Hematopoietic multipotent progenitor cell treated with erythropoietin and hydrocortisone succinate and interleukin-3 and kit ligand, for 4 days (in vitro differentiated cells): ENCODE data around the gene NEK5.
"Not testable (repeated sequence)": the region's sequence is repeated elsewhere in the genome, so short reads cannot be mapped to it uniquely, and the experiment has no call there.

Experiments
- DNase-seq: peaks from one replicate; pipeline ENCODE4 v3.0.0-alpha.2; 2015

Gene NEK5

DNA sequence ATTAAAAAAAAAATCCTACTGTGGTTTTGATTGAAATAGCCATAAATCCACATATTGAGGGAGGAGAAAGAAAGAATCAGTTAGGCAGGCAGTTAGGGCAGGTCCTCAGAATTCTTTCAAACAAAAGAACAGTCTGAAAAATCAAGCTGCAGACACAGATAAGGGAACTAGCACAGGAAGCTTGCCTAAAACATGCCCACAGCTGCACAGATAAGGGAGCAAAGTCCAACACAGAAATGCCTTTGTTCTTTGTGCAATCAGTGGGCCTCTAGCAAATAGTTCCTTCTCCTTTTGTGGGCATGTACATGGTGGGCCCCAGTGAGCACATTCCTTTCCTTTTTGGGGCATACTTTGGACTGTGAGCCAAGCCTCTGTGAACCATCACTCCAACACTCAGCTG, 61.6 kb downstream of the NEK5 start:
- peak; percentile 59 for DNase-seq

DNA sequence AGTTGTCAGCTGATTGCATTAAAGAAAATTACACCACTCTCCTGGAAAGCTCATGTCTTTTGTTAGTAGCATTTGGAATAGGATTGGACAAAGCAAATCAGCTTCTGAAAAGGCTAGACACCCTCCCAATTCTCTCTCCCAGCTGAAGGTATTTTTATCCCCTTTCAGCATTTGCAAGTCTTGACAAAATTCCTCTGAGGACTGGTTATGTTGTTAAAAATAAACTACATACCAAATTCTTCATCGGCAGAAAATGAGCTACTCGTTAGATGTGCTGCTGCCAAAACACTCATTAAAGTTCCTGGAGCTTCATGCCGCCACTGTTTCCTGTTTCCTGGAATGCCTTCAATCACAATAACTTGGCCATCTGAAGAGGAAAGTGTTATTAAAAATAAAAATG, 67.3 kb downstream of the NEK5 start:
- DNase-seq = no peak

DNA sequence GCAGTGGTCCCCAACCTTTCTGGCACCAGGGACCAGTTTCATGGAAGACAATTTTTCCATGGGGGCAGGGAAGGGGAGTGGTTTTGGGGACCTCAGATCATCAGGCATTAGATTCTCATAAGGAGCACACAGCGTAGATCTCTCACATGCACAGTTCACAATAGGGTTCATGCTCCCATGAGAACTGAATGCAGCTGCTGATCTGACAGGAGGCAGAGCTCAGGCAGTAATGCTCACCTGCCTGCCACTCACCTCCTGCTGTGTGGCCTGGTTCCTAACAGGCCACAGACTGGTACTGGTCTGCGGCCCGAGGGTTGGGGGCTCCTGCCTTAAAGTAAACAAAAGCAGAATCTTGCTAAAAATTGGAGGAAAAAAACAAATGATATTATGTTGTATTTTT, 67.8 kb downstream of the NEK5 start:
- DNase-seq = not testable (repeated sequence)

DNA sequence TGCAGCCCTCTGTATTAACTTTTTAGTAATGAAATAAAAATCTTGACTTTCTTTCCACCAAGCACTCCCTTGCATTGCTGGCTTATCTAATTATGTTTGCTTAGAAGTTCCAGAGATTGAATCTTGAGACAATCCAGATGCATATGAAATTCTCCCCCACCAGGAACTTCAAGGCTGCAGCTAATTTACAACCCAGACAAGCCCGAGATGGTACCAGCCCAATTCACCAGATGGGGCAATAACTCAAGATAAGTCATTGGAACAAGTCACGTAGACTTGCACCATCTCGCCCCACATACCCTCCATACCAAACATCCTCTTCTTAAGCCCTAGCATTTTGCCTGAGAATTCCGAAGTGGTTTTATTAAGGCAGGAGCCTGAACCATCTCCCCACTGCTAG, 75.4 kb downstream of the NEK5 start:
- no peak for DNase-seq

DNA sequence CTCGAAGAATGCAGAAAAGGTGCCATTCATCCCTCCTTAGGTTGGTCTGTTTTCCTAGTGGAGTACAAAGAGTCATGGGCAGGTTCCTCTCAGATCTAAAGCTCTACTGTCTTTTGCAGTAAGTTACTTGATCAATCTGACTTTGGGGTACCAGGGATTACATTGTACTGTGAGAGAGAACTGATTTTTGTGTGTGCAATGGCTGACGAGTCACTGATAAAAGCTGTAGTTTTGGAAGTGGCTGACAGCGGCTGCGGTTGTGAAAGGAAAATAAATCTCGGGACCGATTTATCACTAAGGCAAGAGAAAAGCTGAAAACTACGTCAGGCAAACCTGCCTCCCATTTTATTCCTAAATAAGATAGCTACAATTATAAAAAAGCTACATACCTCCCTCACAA, 77.5 kb downstream of the NEK5 start:
- DNase-seq = no peak

DNA sequence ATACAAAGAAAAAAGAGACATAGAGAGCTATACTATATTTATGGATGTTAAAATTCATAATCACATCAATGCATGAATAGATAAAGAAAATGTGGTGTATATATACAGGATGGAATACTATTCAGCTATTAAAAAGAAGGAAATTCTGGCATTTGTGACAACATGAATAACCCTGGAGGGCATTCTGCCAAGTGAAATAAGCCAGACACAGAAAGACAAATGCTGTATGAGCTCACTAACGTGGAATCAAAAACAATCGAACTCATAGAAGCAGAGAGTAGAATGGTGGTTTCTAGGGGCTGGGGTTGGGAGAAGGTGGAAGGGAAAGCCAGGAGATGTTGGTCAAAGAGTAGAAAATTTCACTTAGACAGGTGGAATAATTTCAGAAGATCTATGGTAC, 80.4 kb downstream of the NEK5 start:
- DNase-seq = no peak

DNA sequence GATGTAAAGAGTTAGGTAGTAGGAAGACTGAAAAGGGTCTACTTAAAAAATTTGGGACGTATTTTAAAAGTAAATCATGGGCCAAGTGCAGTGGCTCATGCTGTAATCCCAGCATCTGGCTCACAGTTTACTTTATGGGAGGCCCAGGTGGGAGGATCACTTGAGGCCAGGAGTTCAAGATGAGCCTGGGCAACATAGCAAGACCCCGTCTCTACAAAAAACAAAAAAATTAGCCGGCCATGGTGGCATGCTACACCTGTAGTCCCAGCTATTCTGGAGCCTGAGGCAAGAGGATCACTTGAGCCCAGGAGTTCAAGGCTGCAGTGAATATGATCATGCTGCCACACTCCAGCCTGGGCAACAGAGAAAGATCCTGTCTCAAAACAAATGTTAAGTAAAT, 81.4 kb downstream of the NEK5 start:
- DNase-seq = no peak

DNA sequence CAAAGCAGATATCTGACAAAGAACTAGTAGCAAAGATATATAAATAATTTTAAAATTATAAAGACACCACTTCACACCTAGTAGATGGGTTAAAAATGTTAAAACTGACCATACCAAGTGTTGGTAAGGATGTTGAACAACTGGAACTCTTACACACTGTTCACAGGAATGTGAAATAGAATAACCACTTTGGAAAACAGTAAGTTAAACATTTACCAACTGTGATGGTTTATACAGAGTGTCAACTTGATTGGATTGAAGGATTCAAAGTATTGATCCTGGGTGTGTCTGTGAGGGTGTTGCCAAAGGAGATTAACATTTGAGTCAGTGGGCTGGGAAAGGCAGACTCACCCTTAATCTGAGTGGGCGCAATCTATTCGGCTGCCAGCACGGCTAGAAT, 85.2 kb downstream of the NEK5 start:
- no peak for DNase-seq

DNA sequence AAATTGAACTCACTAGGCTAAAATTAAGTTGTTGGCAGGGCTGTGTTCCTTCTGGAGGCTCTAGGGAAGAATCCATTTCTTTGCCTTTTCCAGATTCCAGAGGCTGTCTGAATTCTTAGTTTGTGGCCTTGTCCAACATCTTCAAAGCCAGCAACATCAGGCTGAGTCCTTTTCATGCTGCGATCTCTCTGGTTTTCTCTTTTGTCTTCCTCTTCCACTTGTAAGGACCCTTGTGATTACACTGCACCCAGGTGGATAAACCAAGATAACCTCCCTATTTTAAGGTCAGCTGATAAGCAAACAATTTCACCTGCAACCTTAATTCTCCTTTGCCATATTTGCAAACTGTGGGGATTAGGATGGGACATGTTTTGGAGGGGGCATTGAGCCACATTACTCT, 92.8 kb downstream of the NEK5 start:
- no peak for DNase-seq

DNA sequence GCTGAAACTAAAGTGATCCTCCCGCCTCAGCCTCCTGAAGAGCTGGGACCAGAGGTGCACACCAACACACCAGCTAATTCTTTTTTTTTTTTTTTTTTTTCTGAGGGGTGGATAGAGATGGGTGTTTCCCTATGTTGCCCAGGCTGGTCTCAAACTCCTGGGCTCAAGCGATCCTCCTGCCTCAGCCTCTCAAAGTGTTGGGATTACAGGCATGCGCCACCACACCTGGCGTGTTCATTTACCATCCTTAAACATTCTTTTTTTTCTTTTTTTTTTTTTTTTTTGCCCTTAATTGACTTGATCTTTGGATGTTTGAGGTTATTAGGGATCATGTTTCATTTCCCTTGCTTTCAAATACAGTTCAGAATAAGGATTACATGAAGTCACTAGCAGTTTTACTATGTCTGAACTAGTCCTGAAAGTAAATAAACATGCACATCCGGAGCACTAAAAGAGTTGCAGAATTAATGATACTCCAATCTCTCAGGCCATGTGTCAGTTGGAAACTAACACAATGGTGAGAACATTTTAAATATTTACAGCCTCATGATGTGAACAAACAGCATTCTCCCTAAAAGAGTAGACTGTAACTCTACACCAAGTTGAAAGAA, 94.2 kb downstream of the NEK5 start:
- no peak for DNase-seq

DNA sequence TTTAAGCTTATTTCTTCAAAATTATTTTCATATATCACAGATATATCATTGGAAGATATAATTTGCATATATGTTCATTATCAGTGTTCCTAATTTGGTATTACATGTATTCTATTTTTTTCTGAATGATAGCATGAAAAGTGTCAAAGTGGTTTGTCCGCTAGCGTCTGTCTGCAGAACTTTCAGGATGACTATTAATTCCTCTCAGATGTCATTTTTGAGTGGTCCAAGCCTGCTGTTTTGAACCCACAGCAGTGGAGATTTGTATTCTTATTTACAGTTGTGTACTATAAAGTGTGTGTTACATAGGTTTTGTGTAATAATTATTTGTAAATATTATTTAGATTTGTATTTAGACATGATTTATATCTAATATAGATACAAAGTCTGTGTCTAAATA, 95.8 kb downstream of the NEK5 start:
- DNase-seq = no peak

DNA sequence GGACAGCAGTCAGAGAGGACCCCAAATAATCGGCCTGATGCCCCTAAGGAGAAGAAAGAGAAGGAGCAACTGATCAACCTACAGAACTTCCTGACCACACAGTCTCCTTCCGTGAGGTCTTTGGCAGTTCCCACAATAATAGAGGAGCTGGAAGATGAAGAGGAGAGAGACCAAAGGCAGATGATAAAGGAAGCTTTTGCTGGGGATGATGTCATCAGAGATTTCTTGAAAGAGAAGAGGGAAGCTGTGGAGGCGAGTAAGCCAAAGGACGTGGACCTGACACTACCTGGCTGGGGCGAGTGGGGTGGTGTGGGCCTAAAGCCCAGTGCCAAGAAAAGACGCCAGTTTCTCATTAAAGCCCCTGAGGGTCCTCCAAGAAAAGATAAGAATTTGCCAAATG, 98.5 kb downstream of the NEK5 start:
- DNase-seq = not testable (repeated sequence)

DNA sequence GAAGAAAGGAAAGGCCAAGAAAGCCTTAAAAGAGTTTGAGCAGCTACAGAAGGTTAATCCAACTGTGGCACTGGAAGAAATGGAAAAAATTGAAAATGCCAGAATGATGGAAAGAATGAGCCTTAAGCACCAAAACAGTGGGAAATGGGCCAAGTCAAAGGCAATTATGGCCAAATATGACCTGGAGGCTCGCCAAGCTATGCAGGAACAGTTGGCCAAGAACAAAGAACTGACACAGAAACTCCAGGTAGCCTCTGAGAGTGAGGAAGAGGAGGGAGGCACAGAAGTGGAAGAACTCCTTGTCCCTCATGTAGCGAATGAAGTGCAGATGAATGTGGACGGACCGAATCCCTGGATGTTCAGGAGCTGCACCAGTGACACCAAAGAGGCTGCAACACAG, 99.3 kb downstream of the NEK5 start:
- no peak for DNase-seq

DNA sequence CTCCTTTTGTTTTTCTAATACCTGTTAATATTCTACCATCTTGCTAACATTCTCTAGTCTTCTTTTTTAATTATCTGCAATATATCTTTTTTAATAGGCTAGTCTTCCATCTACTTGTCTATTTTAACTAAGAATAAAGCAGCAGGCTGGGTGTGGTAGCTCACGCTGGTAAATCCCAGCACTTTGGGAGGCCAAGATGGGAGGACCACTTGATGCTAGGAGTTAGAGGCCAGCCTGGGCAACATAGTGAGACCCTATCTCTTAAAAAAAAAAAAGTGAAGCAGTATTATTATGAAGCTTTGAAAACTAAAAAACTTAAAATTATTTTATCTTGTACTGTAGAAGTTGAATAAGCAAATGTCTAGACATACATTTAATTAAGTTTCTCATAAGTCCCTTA, 101.0 kb downstream of the NEK5 start:
- DNase-seq = no peak

DNA sequence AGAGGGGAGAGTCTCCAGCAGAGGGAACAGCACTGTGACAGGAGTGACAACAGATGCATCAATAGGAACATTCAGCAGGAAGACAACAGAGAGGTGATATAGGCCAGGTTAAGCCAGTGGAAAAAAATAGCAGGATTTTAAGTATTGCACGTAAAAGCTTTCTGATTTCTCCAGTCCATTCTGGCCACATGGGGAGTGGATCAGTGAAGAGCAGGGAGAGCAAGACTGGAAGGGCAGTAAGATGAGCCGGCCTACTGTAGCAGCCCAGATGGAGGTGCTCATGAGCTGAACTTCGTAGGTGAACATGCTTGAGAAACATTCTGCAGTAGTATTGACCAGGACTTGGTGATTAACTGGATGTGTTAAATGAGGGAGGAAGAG, 102.6 kb downstream of the NEK5 start:
- peak; percentile 36 for DNase-seq

DNA sequence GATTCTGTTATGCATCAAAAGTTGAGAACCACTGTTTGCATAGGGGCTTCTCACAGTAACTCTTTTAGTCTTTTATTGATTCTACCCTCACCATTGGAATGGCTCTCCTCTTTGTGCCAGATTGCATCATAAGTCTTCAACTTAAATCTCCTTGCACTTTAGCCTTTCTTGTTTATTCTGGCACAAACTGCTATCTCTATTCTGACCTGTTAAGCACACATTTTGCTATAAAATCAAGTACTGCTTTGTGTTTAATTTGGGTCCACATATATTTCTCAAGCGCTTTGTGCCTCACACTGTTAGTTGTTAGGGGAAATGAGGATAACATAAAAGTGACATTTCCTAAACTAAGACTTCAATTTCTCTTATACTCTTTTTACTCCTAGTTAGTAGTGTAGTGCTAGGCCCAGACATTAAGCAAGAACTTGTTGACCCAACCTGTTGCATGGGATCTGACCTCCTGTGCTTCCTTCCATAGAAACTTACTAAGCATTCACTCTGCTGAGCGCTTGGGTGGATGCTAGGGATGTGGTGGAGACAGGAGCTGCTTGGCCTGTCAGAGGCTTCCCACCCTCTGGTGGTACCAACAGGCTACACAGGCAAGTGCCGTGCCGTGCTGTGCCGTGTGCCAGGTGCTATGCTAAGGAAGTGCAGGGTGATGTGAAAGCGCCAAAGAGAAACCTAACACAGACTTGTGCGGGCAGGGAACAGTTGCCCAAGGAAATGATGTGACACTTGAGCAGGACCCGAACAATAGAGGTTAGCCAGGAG, 103.2 kb downstream of the NEK5 start:
- no peak for DNase-seq

DNA sequence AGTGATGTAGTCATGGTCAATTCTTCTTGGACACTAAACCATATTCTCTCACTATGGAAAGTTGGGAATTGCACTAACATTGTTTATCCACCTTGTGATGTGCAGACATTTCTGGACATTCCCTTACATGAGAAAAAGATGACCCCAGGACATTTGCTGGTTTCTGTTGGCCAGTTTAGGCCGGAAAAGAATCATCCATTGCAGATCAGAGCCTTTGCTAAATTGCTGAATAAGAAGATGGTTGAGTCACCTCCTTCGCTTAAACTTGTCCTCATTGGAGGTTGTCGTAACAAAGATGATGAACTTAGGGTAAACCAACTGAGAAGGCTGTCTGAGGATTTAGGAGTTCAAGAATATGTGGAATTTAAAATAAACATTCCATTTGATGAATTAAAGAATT, 104.4 kb downstream of the NEK5 start, which contains the start of gene UTP14C:
Gene UTP14C (plus strand): TSS at position 211 of the 400 bp plus-strand sequence. CDS start 4,114 bp downstream, outside the sequence.
- no peak for DNase-seq

DNA sequence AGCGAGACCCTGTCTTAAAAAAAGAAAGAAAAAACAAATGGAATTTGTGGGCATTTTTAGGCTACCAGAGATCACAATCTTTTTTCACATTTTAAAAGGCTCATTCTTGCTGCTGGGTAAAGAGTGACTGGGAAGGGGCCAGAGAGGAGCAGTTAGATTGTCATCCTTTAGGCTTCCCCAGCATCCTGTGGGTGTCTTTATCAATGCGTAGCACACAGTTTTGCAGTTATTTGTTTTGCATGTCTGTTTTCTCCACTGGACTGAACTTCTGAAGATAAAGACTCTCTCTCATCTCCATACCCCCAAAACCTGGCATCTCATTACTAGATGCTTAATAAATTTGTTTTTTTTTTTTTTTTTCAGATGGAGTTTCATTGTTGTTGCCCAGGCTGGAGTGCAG, 106.5 kb downstream of the NEK5 start:
- DNase-seq = peak; percentile 95

DNA sequence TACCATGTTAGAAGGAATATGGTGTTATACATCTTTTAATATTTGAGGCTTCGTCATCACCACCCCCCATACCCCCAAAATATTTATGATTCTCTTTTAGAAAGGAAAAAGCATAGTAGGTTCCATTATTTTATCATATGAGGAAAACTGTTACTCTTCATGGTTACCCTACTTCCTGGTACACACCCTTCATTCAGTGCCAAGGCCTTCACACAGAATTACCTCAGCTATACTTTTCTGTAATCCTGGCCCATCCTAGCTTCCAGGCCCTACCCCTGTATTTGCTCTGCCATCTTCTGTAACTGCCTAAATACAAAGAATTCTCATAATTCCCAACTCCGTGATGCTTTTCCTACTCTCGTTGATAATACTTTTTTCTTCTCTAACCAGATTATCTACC, 108.7 kb downstream of the NEK5 start:
- DNase-seq = no peak

DNA sequence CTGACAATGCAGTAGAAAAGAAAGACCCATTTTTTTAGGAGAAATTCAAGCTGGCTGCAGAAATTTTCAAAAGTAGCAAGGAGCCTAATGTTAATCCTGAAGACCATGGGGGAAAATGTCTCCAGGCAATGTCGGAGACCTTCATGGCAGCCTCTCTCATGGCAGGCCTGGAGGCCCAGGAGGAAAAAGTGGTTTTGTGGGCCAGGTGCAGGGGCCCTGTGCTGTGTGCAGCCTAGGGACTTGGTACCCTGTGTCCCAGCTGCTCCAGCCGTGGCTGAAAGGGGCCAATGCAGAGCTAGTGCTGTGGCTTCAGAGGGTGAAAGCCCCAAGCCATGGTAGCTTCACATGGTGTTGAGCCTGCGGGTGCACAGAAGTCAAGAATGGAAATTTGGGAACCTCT, 112.6 kb downstream of the NEK5 start:
- no peak for DNase-seq

DNA sequence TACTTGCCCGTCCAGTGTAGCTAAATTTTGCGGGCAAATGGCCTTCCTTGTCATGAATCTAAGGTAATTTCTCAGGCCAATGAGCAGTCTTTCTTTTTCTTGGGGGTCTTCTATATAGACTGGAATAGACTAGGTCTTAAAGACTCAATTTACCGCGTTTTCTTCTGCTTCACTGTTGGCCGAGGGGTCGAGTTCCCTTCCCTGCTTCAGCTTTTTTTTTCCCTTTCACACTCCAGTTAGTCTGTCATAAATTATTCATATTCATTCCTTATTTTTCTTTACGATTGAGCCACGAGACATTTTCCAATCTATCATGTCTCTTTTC, 116.4 kb downstream of the NEK5 start:
- peak; percentile 22 for DNase-seq

DNA sequence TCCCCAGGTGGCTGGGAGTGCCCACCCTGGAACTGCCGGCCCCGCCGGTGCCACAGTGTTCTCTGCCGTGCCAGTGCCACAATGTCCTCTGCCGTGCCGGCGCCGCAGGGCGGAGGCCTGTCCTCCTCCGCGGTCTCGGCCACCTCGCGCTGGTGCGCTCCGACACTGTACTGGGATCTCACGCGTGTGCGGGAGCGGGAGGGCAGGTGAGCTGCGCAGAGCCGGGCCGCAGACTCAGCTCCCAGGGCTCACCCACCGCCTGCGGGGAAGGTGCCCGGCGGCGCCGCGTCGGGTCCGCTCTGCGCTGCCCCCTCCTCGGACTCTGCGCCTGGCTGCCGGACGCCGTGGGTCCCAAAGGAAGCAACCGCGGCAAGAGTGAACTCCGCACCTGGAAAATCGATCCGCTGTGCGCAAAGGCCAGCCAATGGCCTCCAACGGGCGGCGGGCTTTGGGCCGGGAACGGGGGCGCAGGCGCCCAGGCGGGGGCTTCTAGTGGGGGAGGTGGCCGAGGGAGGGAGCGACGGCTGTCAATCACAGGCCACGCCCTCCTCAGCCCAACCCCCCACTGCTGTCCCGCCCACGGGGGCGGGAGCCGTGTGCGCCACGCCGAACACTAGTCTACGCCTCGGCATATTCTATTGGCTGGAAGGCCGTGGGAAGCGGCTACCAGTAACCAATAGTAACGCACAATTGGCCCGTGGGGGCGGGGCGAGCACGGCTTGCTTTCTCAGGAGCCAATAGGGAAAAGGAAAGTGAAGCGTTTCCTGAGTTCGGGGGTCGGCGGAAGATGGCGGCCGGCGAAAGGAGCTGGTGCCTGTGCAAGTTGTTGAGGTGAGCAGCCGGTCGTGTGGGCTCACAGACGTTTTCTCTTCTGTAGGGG, 117.0 kb downstream of the NEK5 start, which contains the start of gene ALG11:
Gene ALG11 (plus strand): TSS at position 767 of the 880 bp plus-strand sequence. CDS start 21 bp downstream, at position 788.
- DNase-seq = peak; percentile 99

DNA sequence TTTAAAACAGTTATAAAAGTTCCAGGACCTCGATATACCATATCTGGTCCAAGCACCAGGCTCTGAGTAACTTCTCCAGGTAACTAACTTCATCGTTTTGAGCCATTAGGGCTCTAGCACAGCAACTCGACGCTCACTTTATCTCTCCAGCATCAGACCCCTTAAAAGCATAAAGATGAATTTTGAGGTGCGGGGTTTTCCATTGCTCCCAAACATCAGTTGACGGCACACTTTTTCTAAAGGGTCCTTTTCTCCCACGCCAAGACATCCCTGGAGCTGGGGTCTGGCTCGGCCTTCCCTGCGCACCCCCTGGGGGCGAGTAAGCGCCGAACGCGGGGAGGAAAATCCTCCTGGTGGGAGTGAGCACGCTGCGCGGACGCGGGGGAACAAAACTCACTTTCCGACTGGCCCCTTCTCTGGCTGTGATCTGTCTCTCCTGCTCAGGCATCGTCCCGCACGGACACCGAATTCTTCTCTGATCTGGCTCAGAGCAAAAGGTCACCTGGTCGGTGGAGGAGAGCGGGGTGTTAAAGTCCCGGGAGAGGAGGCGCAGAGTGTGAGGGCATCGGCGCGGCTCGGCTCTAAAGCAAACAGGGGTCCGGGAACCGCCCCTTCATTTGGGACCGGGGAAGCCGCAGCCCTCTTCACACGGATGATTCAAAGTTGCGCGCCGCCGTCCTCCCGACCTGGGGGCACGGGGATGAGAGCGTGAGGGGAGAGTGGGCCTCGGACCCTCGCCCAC, 117.8 kb downstream of the NEK5 start, which contains the start of gene ATP7B:
Gene ATP7B (minus strand): TSS at position 561 of the 742 bp plus-strand sequence. CDS start 113 bp downstream, at position 448.
- DNase-seq = peak; percentile 60
